22Rv1 (cell line): ENCODE data around the gene TMX2.

Experiments used
- ZFX ChIP-seq: fragments of 450-650 bp; IDR thresholded peaks from 2 replicates; pipeline ENCODE4 v1.6.1; 2017; ENCODE audit warnings: antibody characterized with exemption, borderline replicate concordance
- TF ChIP-seq, protein P1 (sequence below): fragments of 450-650 bp; IDR thresholded peaks from 2 replicates; pipeline ENCODE4 v1.5.1; 2017; ENCODE audit warnings: mild to moderate bottlenecking

DNA sequence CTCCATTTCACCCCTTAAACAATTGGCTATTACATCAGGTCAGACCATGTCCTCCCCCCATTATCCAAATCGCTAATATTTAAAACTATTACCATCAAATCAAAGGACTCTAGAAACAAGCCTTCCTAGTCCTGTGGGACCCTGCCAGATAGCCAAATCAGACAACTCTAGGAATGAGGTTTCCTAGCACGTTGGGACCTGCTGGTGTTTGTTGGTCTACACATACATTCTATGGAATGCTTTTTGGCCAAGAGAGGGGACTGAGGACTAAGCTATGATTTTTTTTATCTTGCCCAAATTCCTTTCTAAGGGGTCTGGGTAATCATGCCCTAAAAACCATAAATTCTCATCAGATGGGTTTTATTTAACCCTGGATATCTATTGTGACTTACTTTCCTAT is 14.8 kb downstream of the TMX2 start:
- TF ChIP-seq, protein P1, sequence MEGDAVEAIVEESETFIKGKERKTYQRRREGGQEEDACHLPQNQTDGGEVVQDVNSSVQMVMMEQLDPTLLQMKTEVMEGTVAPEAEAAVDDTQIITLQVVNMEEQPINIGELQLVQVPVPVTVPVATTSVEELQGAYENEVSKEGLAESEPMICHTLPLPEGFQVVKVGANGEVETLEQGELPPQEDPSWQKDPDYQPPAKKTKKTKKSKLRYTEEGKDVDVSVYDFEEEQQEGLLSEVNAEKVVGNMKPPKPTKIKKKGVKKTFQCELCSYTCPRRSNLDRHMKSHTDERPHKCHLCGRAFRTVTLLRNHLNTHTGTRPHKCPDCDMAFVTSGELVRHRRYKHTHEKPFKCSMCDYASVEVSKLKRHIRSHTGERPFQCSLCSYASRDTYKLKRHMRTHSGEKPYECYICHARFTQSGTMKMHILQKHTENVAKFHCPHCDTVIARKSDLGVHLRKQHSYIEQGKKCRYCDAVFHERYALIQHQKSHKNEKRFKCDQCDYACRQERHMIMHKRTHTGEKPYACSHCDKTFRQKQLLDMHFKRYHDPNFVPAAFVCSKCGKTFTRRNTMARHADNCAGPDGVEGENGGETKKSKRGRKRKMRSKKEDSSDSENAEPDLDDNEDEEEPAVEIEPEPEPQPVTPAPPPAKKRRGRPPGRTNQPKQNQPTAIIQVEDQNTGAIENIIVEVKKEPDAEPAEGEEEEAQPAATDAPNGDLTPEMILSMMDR = no peak
- TF ChIP-seq ZFX = no peak
